ENCODE results near the gene AADACL4.

AADACL4 gene

GRCh38 chr1:12678350-12678749, 34.5 kb downstream of the AADACL4 start:
- no peaks in the 10 kb centered on the region for H3K9me3 ChIP-seq (ENCODE audit: severe bottlenecking)
- no peak for DNase-seq (ENCODE audit: low spot score)
- peaks cover 3% of the 10 kb centered on the region for H3K27me3 ChIP-seq (ENCODE audit: insufficient read depth, poor library complexity, severe bottlenecking)
- H3K4me1 ChIP-seq (ENCODE audit: insufficient read depth, poor library complexity, severe bottlenecking), result no peaks in the 10 kb centered on the region
- no peak for ATAC-seq (ENCODE audit: low read depth)
- no peak overlapping the region for H3K4me3 ChIP-seq (ENCODE audit: severe bottlenecking)
- no peak overlapping the region for H3K27ac ChIP-seq (ENCODE audit: poor library complexity, severe bottlenecking)
- TF ChIP-seq CTCF (IDR thresholded peaks at IDR 0.05; ENCODE audit: poor library complexity, severe bottlenecking), result no peak
- no peaks in the 10 kb centered on the region for H3K36me3 ChIP-seq (ENCODE audit: low read depth)

GRCh38 chr1:12678820-12679219, 34.9 kb downstream of the AADACL4 start:
- H3K4me1 ChIP-seq (ENCODE audit: insufficient read depth, poor library complexity, severe bottlenecking), result no peaks in the 10 kb centered on the region
- no peak overlapping the region for H3K27ac ChIP-seq (ENCODE audit: poor library complexity, severe bottlenecking)
- no peak for ATAC-seq (ENCODE audit: low read depth)
- no peak overlapping the region for H3K4me3 ChIP-seq (ENCODE audit: severe bottlenecking)
- H3K27me3 ChIP-seq (ENCODE audit: insufficient read depth, poor library complexity, severe bottlenecking), result peaks cover 3% of the 10 kb centered on the region
- no peaks in the 10 kb centered on the region for H3K36me3 ChIP-seq (ENCODE audit: low read depth)
- H3K9me3 ChIP-seq (ENCODE audit: severe bottlenecking), result no peaks in the 10 kb centered on the region
- DNase-seq (ENCODE audit: low spot score), result no peak
- no peak for TF ChIP-seq CTCF (IDR thresholded peaks at IDR 0.05; ENCODE audit: poor library complexity, severe bottlenecking)

GRCh38 chr1:12690156-12690555, 46.3 kb downstream of the AADACL4 start:
- DNase-seq (ENCODE audit: low spot score) (no peak), ATAC-seq (ENCODE audit: low read depth) (no peak)
- Histone ChIP-seq H3K36me3 (ENCODE audit: low read depth) (no peaks in the 10 kb centered on the region), H3K9me3 (ENCODE audit: severe bottlenecking) (no peaks in the 10 kb centered on the region), H3K27ac (ENCODE audit: poor library complexity, severe bottlenecking) (no peak overlapping the region), H3K4me3 (ENCODE audit: severe bottlenecking) (no peak overlapping the region), H3K4me1 (ENCODE audit: insufficient read depth, poor library complexity, severe bottlenecking) (no peaks in the 10 kb centered on the region), H3K27me3 (ENCODE audit: insufficient read depth, poor library complexity, severe bottlenecking) (no peaks in the 10 kb centered on the region)
- TF ChIP-seq CTCF (IDR thresholded peaks at IDR 0.05; ENCODE audit: poor library complexity, severe bottlenecking), result no peak

- Histone ChIP-seq H3K4me3 (ENCODE audit: severe bottlenecking) (no peak overlapping the region), H3K4me1 (ENCODE audit: insufficient read depth, poor library complexity, severe bottlenecking) (no peaks in the 10 kb centered on the region), H3K9me3 (ENCODE audit: severe bottlenecking) (no peaks in the 10 kb centered on the region), H3K36me3 (ENCODE audit: low read depth) (no peaks in the 10 kb centered on the region), H3K27me3 (ENCODE audit: insufficient read depth, poor library complexity, severe bottlenecking) (no peaks in the 10 kb centered on the region), H3K27ac (ENCODE audit: poor library complexity, severe bottlenecking) (no peak overlapping the region)
- ATAC-seq (ENCODE audit: low read depth), result no peak
- TF ChIP-seq CTCF (IDR thresholded peaks at IDR 0.05; ENCODE audit: poor library complexity, severe bottlenecking), result no peak
- DNase-seq (ENCODE audit: low spot score), result no peak
Observed at GRCh38 chr1:12692967-12693782, 49.3 kb downstream of the AADACL4 start.

- H3K27ac ChIP-seq (ENCODE audit: poor library complexity, severe bottlenecking), result no peak overlapping the region
- no peak overlapping the region for H3K4me3 ChIP-seq (ENCODE audit: severe bottlenecking)
- TF ChIP-seq CTCF (IDR thresholded peaks at IDR 0.05; ENCODE audit: poor library complexity, severe bottlenecking), result no peak
- ATAC-seq (ENCODE audit: low read depth), result no peak
- H3K36me3 ChIP-seq (ENCODE audit: low read depth), result no peaks in the 10 kb centered on the region
- DNase-seq (ENCODE audit: low spot score), result no peak
- H3K4me1 ChIP-seq (ENCODE audit: insufficient read depth, poor library complexity, severe bottlenecking), result no peaks in the 10 kb centered on the region
- H3K9me3 ChIP-seq (ENCODE audit: severe bottlenecking), result no peaks in the 10 kb centered on the region
- H3K27me3 ChIP-seq (ENCODE audit: insufficient read depth, poor library complexity, severe bottlenecking), result no peaks in the 10 kb centered on the region
Observed at GRCh38 chr1:12696658-12697057, 52.8 kb downstream of the AADACL4 start.

Measured in RWPE2 (cell line).